ENCODE data around the gene JAGN1.
"Not testable (repeated sequence)": the region's sequence is repeated elsewhere in the genome, so short reads cannot be mapped to it uniquely, and the experiment has no call there.

DNA sequence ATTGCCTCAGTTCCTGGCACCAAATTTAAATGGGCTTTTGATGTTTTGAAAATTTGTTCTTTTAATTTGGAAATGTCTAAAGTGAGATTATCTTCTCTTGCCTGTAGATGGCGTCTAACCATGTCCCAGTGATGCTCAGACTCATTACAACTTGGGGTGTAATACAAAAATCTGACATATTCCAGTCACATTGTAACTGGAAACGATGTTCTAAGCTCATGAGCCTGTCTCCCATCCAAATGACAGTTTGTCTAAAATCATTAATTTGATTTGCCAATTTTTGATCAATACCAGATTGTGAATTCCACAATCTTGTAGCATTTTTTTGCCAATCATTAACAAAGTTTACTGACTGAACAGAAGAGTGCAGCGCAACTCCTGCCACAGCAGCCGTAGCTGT is 41.5 kb upstream of the JAGN1 start:
- TF ChIP-seq, protein P1, sequence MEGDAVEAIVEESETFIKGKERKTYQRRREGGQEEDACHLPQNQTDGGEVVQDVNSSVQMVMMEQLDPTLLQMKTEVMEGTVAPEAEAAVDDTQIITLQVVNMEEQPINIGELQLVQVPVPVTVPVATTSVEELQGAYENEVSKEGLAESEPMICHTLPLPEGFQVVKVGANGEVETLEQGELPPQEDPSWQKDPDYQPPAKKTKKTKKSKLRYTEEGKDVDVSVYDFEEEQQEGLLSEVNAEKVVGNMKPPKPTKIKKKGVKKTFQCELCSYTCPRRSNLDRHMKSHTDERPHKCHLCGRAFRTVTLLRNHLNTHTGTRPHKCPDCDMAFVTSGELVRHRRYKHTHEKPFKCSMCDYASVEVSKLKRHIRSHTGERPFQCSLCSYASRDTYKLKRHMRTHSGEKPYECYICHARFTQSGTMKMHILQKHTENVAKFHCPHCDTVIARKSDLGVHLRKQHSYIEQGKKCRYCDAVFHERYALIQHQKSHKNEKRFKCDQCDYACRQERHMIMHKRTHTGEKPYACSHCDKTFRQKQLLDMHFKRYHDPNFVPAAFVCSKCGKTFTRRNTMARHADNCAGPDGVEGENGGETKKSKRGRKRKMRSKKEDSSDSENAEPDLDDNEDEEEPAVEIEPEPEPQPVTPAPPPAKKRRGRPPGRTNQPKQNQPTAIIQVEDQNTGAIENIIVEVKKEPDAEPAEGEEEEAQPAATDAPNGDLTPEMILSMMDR (IDR thresholded peaks at IDR 0.05; ENCODE audit: poor library complexity) = peak; percentile 72
- not testable (repeated sequence) for TF ChIP-seq EZH2 (IDR thresholded peaks at IDR 0.05; ENCODE audit: borderline replicate concordance)

All from hepatocyte (in vitro differentiated cells).